Neural crest cell (in vitro differentiated cells): Measurements from ENCODE around the gene PPP1R9B. TPM values are rescaled to one million over a fixed set of nuclear protein-coding genes. Genes with fewer than 3 reads are reported as not detected.
A peak's percentile ranks its signal among the peaks of the same experiment; 100 is the strongest.

Experiments
- DNase-seq: peaks from one replicate; pipeline ENCODE4 v3.0.0; 2021; ENCODE audit warnings: low read depth, mixed read lengths, low spot score
- H3K27ac Mint-ChIP-seq: one replicate; pipeline ENCODE4 v1.8.0; 2021; ENCODE audit warnings: mild to moderate bottlenecking, mixed read lengths; ENCODE audit not compliant: unreplicated experiment
- H3K27me3 Mint-ChIP-seq: 2 replicates; pipeline ENCODE4 v1.8.0; 2021; ENCODE audit warnings: low read depth, mild to moderate bottlenecking, mixed read lengths
- H3K36me3 Mint-ChIP-seq: 2 replicates; pipeline ENCODE4 v1.8.0; 2021; ENCODE audit warnings: low read depth, mild to moderate bottlenecking, mixed read lengths
- H3K4me1 Mint-ChIP-seq: 2 replicates; pipeline ENCODE4 v1.8.0; 2021; ENCODE audit warnings: mixed read lengths
- H3K4me3 Mint-ChIP-seq: one replicate; pipeline ENCODE4 v1.8.0; 2021; ENCODE audit warnings: mild to moderate bottlenecking, mixed read lengths
- H3K9me3 Mint-ChIP-seq: 2 replicates; pipeline ENCODE4 v1.8.0; 2021; ENCODE audit warnings: mixed read lengths
- CTCF ChIP-seq: fragments of 200-600 bp; sonication (generic); conservative IDR thresholded peaks from 2 replicates; pipeline ENCODE4 v1.5.0; 2021; ENCODE audit warnings: antibody characterized with exemption, mild to moderate bottlenecking
- total RNA-seq: library from RNA; stranded (reverse); gene quantifications from 2 replicates; pipeline ENCODE4 v1.2.1, GENCODE V29; 2021

The PPP1R9B gene
- total RNA-seq, 1 donor from 2014 or later, result 68.8 TPM

- TF ChIP-seq CTCF, result no peak
- no peak overlapping the region for H3K4me3 Mint-ChIP-seq
- H3K27ac Mint-ChIP-seq, result no peak overlapping the region
- H3K36me3 Mint-ChIP-seq, result no peaks in the 10 kb centered on the region
- H3K27me3 Mint-ChIP-seq, result no peaks in the 10 kb centered on the region
- DNase-seq, result no peak
- H3K4me1 Mint-ChIP-seq, result peaks cover 34% of the 10 kb centered on the region
- H3K9me3 Mint-ChIP-seq, result no peaks in the 10 kb centered on the region
These were observed 35.4 kb upstream of the PPP1R9B start for GRCh38 chr17:50185631-50186471.

GRCh38 chr17:50184611-50185398 lies 34.3 kb upstream of the PPP1R9B start:
- no peak for TF ChIP-seq CTCF
- H3K9me3 Mint-ChIP-seq, result no peaks in the 10 kb centered on the region
- H3K27me3 Mint-ChIP-seq, result no peaks in the 10 kb centered on the region
- no peak overlapping the region for H3K27ac Mint-ChIP-seq
- peaks cover 45% of the 10 kb centered on the region for H3K4me1 Mint-ChIP-seq
- no peaks in the 10 kb centered on the region for H3K36me3 Mint-ChIP-seq
- H3K4me3 Mint-ChIP-seq, result no peak overlapping the region
- no peak for DNase-seq

- Mint-ChIP-seq H3K27ac (no peak overlapping the region), H3K36me3 (no peaks in the 10 kb centered on the region), H3K4me3 (no peak overlapping the region), H3K4me1 (peaks cover 48% of the 10 kb centered on the region), H3K9me3 (no peaks in the 10 kb centered on the region), H3K27me3 (no peaks in the 10 kb centered on the region)
- DNase-seq, result no peak
- TF ChIP-seq CTCF, result peak; percentile 36
These were observed 33.6 kb upstream of the PPP1R9B start for GRCh38 chr17:50184064-50184463.

GRCh38 chr17:50183421-50183994 lies 33.0 kb upstream of the PPP1R9B start:
- H3K4me3 Mint-ChIP-seq, result no peak overlapping the region
- no peak for TF ChIP-seq CTCF
- no peak for DNase-seq
- H3K27ac Mint-ChIP-seq, result no peak overlapping the region
- no peaks in the 10 kb centered on the region for H3K9me3 Mint-ChIP-seq
- no peaks in the 10 kb centered on the region for H3K27me3 Mint-ChIP-seq
- H3K4me1 Mint-ChIP-seq, result peaks cover 53% of the 10 kb centered on the region
- no peaks in the 10 kb centered on the region for H3K36me3 Mint-ChIP-seq

- no peak overlapping the region for H3K4me3 Mint-ChIP-seq
- no peaks in the 10 kb centered on the region for H3K36me3 Mint-ChIP-seq
- DNase-seq, result no peak
- H3K9me3 Mint-ChIP-seq, result no peaks in the 10 kb centered on the region
- H3K27ac Mint-ChIP-seq, result no peak overlapping the region
- no peaks in the 10 kb centered on the region for H3K27me3 Mint-ChIP-seq
- peaks cover 59% of the 10 kb centered on the region for H3K4me1 Mint-ChIP-seq
- no peak for TF ChIP-seq CTCF
These were observed 32.4 kb upstream of the PPP1R9B start for GRCh38 chr17:50182783-50183420.
